ENCODE data around the gene DEFB113.

The DEFB113 gene

GRCh38 chr6:49934770-49935169 lies 34.7 kb downstream of the DEFB113 start:
- no peak for DNase-seq

GRCh38 chr6:49933526-49933925 lies 35.9 kb downstream of the DEFB113 start:
- DNase-seq = no peak

GRCh38 chr6:49929340-49929739 lies 40.1 kb downstream of the DEFB113 start:
- DNase-seq = no peak

- no peak for DNase-seq
Measured at GRCh38 chr6:49923826-49924225, 45.6 kb downstream of the DEFB113 start.

- DNase-seq = no peak
Measured at GRCh38 chr6:49919935-49920644, 49.3 kb downstream of the DEFB113 start.

- DNase-seq = no peak
Measured at GRCh38 chr6:49919261-49919660, 50.2 kb downstream of the DEFB113 start.

- no peak for DNase-seq
Measured at GRCh38 chr6:49918787-49919186, 50.6 kb downstream of the DEFB113 start.
